K562 (cell line): ENCODE measurements around the gene KIF19.

Experiments
- ZKSCAN1 ChIP-seq: fragments of 150-350 bp; IDR thresholded peaks from 2 replicates; pipeline ENCODE4 v1.6.1; 2016; ENCODE audit warnings: low read depth, low read length
- ZNF23 ChIP-seq: fragments of 250-450 bp; sonication (Bioruptor Pico); IDR thresholded peaks from 2 replicates; pipeline ENCODE4 v1.4.0; 2020; ENCODE audit warnings: mild to moderate bottlenecking

- no peak for TF ChIP-seq ZNF23 (CRISPR knock-in tag)
- TF ChIP-seq ZKSCAN1, result no peak
Observed at GRCh38 chr17:74299226-74300009, 26.6 kb upstream of the KIF19 start.
